ENCODE data around the gene ARAP3.

DNA sequence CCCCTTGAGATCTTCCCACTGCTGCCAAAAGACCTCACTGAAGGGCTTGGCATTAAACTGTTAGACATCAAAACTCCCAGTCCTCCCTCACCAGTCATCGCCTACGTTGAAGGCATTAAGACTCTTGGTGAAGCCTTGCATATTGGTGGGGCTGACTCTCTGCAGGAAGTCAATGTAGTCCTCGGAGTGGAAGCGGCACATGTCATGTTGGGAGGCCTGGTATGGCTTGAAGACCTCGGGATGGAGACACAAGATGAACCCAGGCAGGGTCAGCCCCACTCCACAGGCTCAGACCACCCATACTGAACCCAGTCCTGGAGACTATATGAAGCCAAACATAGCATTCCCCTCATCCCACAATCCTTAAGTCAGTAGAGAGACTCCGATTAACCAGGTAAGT, 47.3 kb downstream of the ARAP3 start:
- TF ChIP-seq YY1 (IDR thresholded peaks at IDR 0.05; ENCODE audit: low read depth) (no peak), CEBPB (IDR thresholded peaks at IDR 0.05) (no peak), USF1 (IDR thresholded peaks at IDR 0.05) (no peak), TCF12 (IDR thresholded peaks at IDR 0.05; ENCODE audit: low read depth) (no peak), EP300 (IDR thresholded peaks at IDR 0.05; ENCODE audit: borderline replicate concordance) (no peak), RAD21 (IDR thresholded peaks at IDR 0.05; ENCODE audit: low read depth) (no peak), TAF1 (IDR thresholded peaks at IDR 0.05; ENCODE audit: low read depth) (no peak), ZBTB7A (IDR thresholded peaks at IDR 0.05; ENCODE audit: low read depth) (no peak), FOXM1 (IDR thresholded peaks at IDR 0.05; ENCODE audit: borderline replicate concordance, low read depth) (no peak), NFIC (IDR thresholded peaks at IDR 0.05) (no peak)
- TF ChIP-seq, protein P1, sequence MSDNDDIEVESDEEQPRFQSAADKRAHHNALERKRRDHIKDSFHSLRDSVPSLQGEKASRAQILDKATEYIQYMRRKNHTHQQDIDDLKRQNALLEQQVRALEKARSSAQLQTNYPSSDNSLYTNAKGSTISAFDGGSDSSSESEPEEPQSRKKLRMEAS (IDR thresholded peaks at IDR 0.05): no peak
